Endothelial cell of umbilical vein (primary cell): Measurements from ENCODE around the gene FYN. TPM values are rescaled to one million over a fixed set of nuclear protein-coding genes. Genes with fewer than 3 reads are reported as not detected.

Experiments
- BruUV-seq: library from RNA; stranded (reverse); fragments of 400-500 nt; replicated peaks from 2 replicates; lab custom pipeline; 2021; lab: Mats Ljungman, UMichigan
- CTCF ChIA-PET: fragments of 300-600, 350-600 bp; sonication (Branson Sonifier 250); formaldehyde crosslinking; loops from one replicate; lab custom pipeline; 2021; ENCODE audit warnings: antibody characterized with exemption, inconsistent platforms; lab: Charles Lee
- POLR2A ChIA-PET: fragments of 300-600, 350-600 bp; sonication (Branson Sonifier 250); formaldehyde crosslinking; loops from one replicate; lab custom pipeline; 2021; ENCODE audit warnings: antibody characterized with exemption, inconsistent platforms; lab: Charles Lee
- DNase-seq: peaks from one replicate; pipeline ENCODE4 v3.0.0-alpha.2; 2011; ENCODE audit warnings: low read depth, low spot score
- FAIRE-seq: peaks from 2 replicates; lab custom pipeline; 2011; peaks lifted over from hg19 to GRCh38; lab: Jason Lieb, UNC
- H2AFZ ChIP-seq: 2 replicates; pipeline ENCODE4 v1.6.0; 2012; ENCODE audit warnings: low read depth, low read length, control low read depth, inconsistent platforms
- H3K27ac ChIP-seq: 2 replicates; pipeline ENCODE4 v1.5.1; 2011; ENCODE audit warnings: low read depth, mild to moderate bottlenecking, control low read depth, low read length, moderate library complexity; ENCODE audit not compliant: insufficient read depth
- H3K27me3 ChIP-seq, 2 experiments: 2 replicates each; pipeline versions ENCODE4 v1.6.0 to v1.6.1; 2011; ENCODE audit warnings: low read length in 2 of 2, mixed read lengths in 1 of 2; ENCODE audit not compliant: control insufficient read depth in 2 of 2, insufficient read depth in 2 of 2
- H3K36me3 ChIP-seq, 2 experiments: 2 replicates in 1 of 2; 3 replicates in 1 of 2; pipeline ENCODE4 v1.5.1; 2011; ENCODE audit warnings: low read length in 2 of 2, mild to moderate bottlenecking in 1 of 2, moderate library complexity in 1 of 2; ENCODE audit not compliant: control insufficient read depth in 2 of 2, insufficient read depth in 2 of 2; ENCODE audit errors: extremely low read depth in 1 of 2
- H3K4me1 ChIP-seq: 3 replicates; pipeline ENCODE4 v1.5.1; 2011; ENCODE audit warnings: mild to moderate bottlenecking, low read length; ENCODE audit not compliant: control insufficient read depth, insufficient read depth; ENCODE audit errors: extremely low read depth
- H3K4me2 ChIP-seq: 2 replicates; pipeline ENCODE4 v1.6.1; 2011; ENCODE audit warnings: low read length, control low read depth, mixed read lengths; ENCODE audit not compliant: insufficient read depth
- H3K4me3 ChIP-seq, 3 experiments: fragments of 200-600 bp in 1 of 3; sonication (generic), shearing (Covaris generic) in 1 of 3; replicated peaks in 1 of 3; 2 replicates each; pipeline ENCODE4 v1.5.1; 2011 to 2016; ENCODE audit warnings: control low read depth in 3 of 3, low read length in 3 of 3, mild to moderate bottlenecking in 2 of 3, inconsistent platforms in 1 of 3, low read depth in 1 of 3, moderate library complexity in 1 of 3; ENCODE audit not compliant: insufficient read depth in 1 of 3
- H3K79me2 ChIP-seq: 2 replicates; pipeline ENCODE4 v1.6.0; 2012; ENCODE audit warnings: low read length, inconsistent platforms; ENCODE audit not compliant: control insufficient read depth, insufficient read depth
- H3K9ac ChIP-seq: replicated peaks from 2 replicates; pipeline ENCODE3; 2011; ENCODE audit warnings: low read length, control low read depth; ENCODE audit not compliant: insufficient read depth; ENCODE audit errors: extremely low read depth
- H3K9me1 ChIP-seq: replicated peaks from 3 replicates; pipeline ENCODE4 v1.6.0; 2011; ENCODE audit warnings: mild to moderate bottlenecking, low read length; ENCODE audit not compliant: control insufficient read depth, insufficient read depth; ENCODE audit errors: extremely low read depth
- H3K9me3 ChIP-seq: replicated peaks from 2 replicates; pipeline ENCODE4 v1.5.1; 2012; ENCODE audit warnings: low read length, inconsistent platforms; ENCODE audit not compliant: control insufficient read depth, insufficient read depth
- H4K20me1 ChIP-seq: replicated peaks from 2 replicates; pipeline ENCODE3; 2011; ENCODE audit warnings: mild to moderate bottlenecking, low read length; ENCODE audit not compliant: control insufficient read depth, insufficient read depth; ENCODE audit errors: extremely low read depth
- EZH2 ChIP-seq: IDR thresholded peaks from 2 replicates; pipeline ENCODE4 v1.6.1; 2012; ENCODE audit warnings: borderline replicate concordance, low read depth, mild to moderate bottlenecking, moderate library complexity, low read length, inconsistent platforms; ENCODE audit not compliant: severe bottlenecking
- FOS ChIP-seq: IDR thresholded peaks from 2 replicates; pipeline ENCODE4 v1.6.1; 2011; ENCODE audit warnings: mild to moderate bottlenecking, low read length, moderate library complexity, borderline replicate concordance; ENCODE audit not compliant: insufficient read depth
- GATA2 ChIP-seq: IDR thresholded peaks from 2 replicates; pipeline ENCODE4 v1.7.0; 2011; ENCODE audit warnings: low read depth, mild to moderate bottlenecking, moderate library complexity, mixed read lengths, low read length; ENCODE audit not compliant: insufficient read length, insufficient read depth
- JUN ChIP-seq: IDR thresholded peaks from 2 replicates; pipeline ENCODE4 v1.6.1; 2011; ENCODE audit warnings: borderline replicate concordance, low read depth; ENCODE audit not compliant: insufficient read length, insufficient read depth
- MYC ChIP-seq: IDR thresholded peaks from one replicate; pipeline ENCODE4 v1.6.1; 2011; ENCODE audit warnings: mild to moderate bottlenecking, low read depth, low read length
- POLR2A ChIP-seq: IDR thresholded peaks from 2 replicates; pipeline ENCODE4 v1.6.1; 2012; ENCODE audit warnings: low read depth, mild to moderate bottlenecking, control low read depth, low read length
- POLR2AphosphoS5 ChIP-seq: IDR thresholded peaks from 2 replicates; pipeline ENCODE4 v1.6.1; 2012; ENCODE audit warnings: low read depth, mild to moderate bottlenecking, control low read depth, low read length, moderate library complexity; ENCODE audit not compliant: insufficient read depth
- dilution Hi-C: fragments of 300-500 bp; cut with MboI; formaldehyde crosslinking; loops from one replicate; pipeline ENCODE4 v1.15.0; 2019; ENCODE audit warnings: low sequenced_read_pairs; ENCODE audit not compliant: extremely low pct_ligation_motif_present
- intact Hi-C: fragments of 100-400 bp; cut with micrococcal nuclease; formaldehyde crosslinking; loops from one replicate; pipeline ENCODE4 v1.10.0; 2022
- polyA plus RNA-seq, 4 experiments: library from polyadenylated mRNA; depleted of rRNA in 3 of 4; stranded (reverse) in 3 of 4; unstranded in 1 of 4; fragments of >200 nt; gene quantifications; 2 replicates each; pipeline versions ENCODE4 v1.2.1 to v1.2.3, GENCODE V29; 2011 to 2012; ENCODE audit warnings: missing spikeins in 1 of 4
- total RNA-seq: library from RNA; stranded (reverse); gene quantifications from 2 replicates; pipeline ENCODE4 v1.2.3, GENCODE V29; 2021
- TF ChIP-seq, protein P1 (sequence below): IDR thresholded peaks from 2 replicates; pipeline ENCODE4 v1.6.1; 2011; ENCODE audit not compliant: insufficient read depth, insufficient read length
- TF ChIP-seq, protein P2 (sequence below), 2 donors: IDR thresholded peaks; 1 replicate in 1 of 2; 2 replicates in 1 of 2; pipeline ENCODE4 v1.5.1; 2011; ENCODE audit warnings: low read length in 2 of 2, mild to moderate bottlenecking in 2 of 2, moderate library complexity in 2 of 2, control low read depth in 1 of 2, inconsistent platforms in 1 of 2, low read depth in 1 of 2; ENCODE audit not compliant: insufficient read depth in 1 of 2; ENCODE audit errors: extremely low read depth in 1 of 2

The FYN gene
- total and polyA plus RNA-seq, 2 donors (not counting 3 experiments of a cell fraction or from before 2014, with no cell fraction given), result 69.0 to 143 TPM

DNA sequence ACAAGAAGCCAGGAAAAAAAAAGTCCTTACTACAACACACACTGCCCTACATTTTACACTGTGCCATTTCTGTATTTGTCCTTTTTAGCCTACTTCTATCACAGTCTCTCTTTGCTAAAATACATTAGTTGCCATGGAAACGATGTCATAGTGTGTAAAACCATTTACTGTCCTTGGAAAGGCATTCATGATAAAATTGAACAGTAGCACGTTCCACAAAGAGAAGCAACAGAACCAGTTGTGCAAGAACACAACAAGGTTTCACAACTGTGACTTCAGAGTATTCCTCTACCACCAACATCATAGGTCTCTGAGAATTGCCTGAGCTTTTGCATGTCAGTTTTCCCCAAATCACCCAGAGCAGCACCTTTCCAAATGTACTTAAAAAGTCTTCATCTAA lies 20.5 kb downstream of the FYN start:
- ChIA-PET POLR2A (no interaction called here), CTCF (interaction anchor here (1.2 kb wide), 1 partner anchor 29 kb away, joined by 4 read pairs; no protein-coding TSS in a partner anchor)
- Histone ChIP-seq H3K4me3 (no peak overlapping the region), H3K9ac (no peak overlapping the region), H3K4me1 (no peaks in the 10 kb centered on the region), H3K4me2 (no peak overlapping the region), H3K27me3 (no peaks in the 10 kb centered on the region), H3K9me1 (no peaks in the 10 kb centered on the region), H3K9me3 (no peaks in the 10 kb centered on the region), H2AFZ (no peak overlapping the region), H3K36me3 (no peaks in the 10 kb centered on the region), H4K20me1 (peaks cover 13% of the 10 kb centered on the region), H3K79me2 (peaks cover 66% of the 10 kb centered on the region), H3K27ac (no peak overlapping the region)
- DNase-seq (no peak), FAIRE-seq (no peak)
- dilution Hi-C loops (no loop called here), intact Hi-C loops (no loop called here)
- no peak for TF ChIP-seq FOS
- no peak for TF ChIP-seq POLR2A
- TF ChIP-seq POLR2AphosphoS5, result no peak
- TF ChIP-seq MYC, result no peak
- TF ChIP-seq, protein P1, sequence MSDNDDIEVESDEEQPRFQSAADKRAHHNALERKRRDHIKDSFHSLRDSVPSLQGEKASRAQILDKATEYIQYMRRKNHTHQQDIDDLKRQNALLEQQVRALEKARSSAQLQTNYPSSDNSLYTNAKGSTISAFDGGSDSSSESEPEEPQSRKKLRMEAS, result no peak
- TF ChIP-seq GATA2, result no peak
- TF ChIP-seq EZH2, result no peak
- TF ChIP-seq, protein P2, sequence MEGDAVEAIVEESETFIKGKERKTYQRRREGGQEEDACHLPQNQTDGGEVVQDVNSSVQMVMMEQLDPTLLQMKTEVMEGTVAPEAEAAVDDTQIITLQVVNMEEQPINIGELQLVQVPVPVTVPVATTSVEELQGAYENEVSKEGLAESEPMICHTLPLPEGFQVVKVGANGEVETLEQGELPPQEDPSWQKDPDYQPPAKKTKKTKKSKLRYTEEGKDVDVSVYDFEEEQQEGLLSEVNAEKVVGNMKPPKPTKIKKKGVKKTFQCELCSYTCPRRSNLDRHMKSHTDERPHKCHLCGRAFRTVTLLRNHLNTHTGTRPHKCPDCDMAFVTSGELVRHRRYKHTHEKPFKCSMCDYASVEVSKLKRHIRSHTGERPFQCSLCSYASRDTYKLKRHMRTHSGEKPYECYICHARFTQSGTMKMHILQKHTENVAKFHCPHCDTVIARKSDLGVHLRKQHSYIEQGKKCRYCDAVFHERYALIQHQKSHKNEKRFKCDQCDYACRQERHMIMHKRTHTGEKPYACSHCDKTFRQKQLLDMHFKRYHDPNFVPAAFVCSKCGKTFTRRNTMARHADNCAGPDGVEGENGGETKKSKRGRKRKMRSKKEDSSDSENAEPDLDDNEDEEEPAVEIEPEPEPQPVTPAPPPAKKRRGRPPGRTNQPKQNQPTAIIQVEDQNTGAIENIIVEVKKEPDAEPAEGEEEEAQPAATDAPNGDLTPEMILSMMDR (IDR thresholded peaks at IDR 0.05; ENCODE audit: extremely low read depth in 1 of 2, insufficient read depth in 1 of 2, low read depth in 1 of 2, low read length in 2 of 2), result no peak
- no peak for TF ChIP-seq JUN
- no TSS peak for BruUV-seq
